ENCODE measurements around the gene SPTBN1.

The SPTBN1 gene

GRCh38 chr2:54680397-54681041 is 224.4 kb downstream of the SPTBN1 start:
- no peak for TF ChIP-seq POU6F1 (CRISPR knock-in tag; IDR thresholded peaks at IDR 0.05; ENCODE audit: borderline replicate concordance, low read depth)
- no peak for TF ChIP-seq ZFP30 (CRISPR knock-in tag; IDR thresholded peaks at IDR 0.05)
- no peak for TF ChIP-seq CREB5 (CRISPR knock-in tag; IDR thresholded peaks at IDR 0.05; ENCODE audit: low read depth)
- no peak for TF ChIP-seq ZNF70 (CRISPR knock-in tag; IDR thresholded peaks at IDR 0.05)
- no peak for TF ChIP-seq ZNF565 (CRISPR knock-in tag; conservative IDR thresholded peaks at IDR 0.05; ENCODE audit: low read depth)
- TF ChIP-seq ZNF8 (CRISPR knock-in tag; IDR thresholded peaks at IDR 0.05): no peak
- no peak for TF ChIP-seq PPARA (CRISPR knock-in tag; IDR thresholded peaks at IDR 0.05; ENCODE audit: borderline replicate concordance)
- no peak for TF ChIP-seq CSDC2 (CRISPR knock-in tag; IDR thresholded peaks at IDR 0.05)
- no peak for TF ChIP-seq SNAI2 (CRISPR knock-in tag; IDR thresholded peaks at IDR 0.05)
- peak; percentile 47 for ATAC-seq

GRCh38 chr2:54681416-54681815 is 225.3 kb downstream of the SPTBN1 start:
- no peak for ATAC-seq

GRCh38 chr2:54683596-54683995 is 227.5 kb downstream of the SPTBN1 start:
- no peak for ATAC-seq
- no peak for TF ChIP-seq ZNF70 (CRISPR knock-in tag; IDR thresholded peaks at IDR 0.05)
- no peak for TF ChIP-seq POU6F1 (CRISPR knock-in tag; IDR thresholded peaks at IDR 0.05; ENCODE audit: borderline replicate concordance, low read depth)
- TF ChIP-seq TOX (CRISPR knock-in tag; IDR thresholded peaks at IDR 0.05; ENCODE audit: borderline replicate concordance): no peak
- TF ChIP-seq ZFP3 (CRISPR knock-in tag; IDR thresholded peaks at IDR 0.05): no peak
- TF ChIP-seq SNAI2 (CRISPR knock-in tag; IDR thresholded peaks at IDR 0.05): no peak
- no peak for TF ChIP-seq GLIS3 (CRISPR knock-in tag; IDR thresholded peaks at IDR 0.05)
- TF ChIP-seq ISL1 (CRISPR knock-in tag; IDR thresholded peaks at IDR 0.05): no peak

More at GRCh38 chr2:54681416-54681815, 225.3 kb downstream of the SPTBN1 start:
- TF ChIP-seq ZNF565 (CRISPR knock-in tag; conservative IDR thresholded peaks at IDR 0.05; ENCODE audit: low read depth) (no peak), POU6F1 (CRISPR knock-in tag; IDR thresholded peaks at IDR 0.05; ENCODE audit: borderline replicate concordance, low read depth) (no peak), TCF4 (CRISPR knock-in tag; IDR thresholded peaks at IDR 0.05; ENCODE audit: borderline replicate concordance) (no peak), ARNTL (CRISPR knock-in tag; IDR thresholded peaks at IDR 0.05; ENCODE audit: borderline replicate concordance, low read depth) (no peak), ISL1 (CRISPR knock-in tag; IDR thresholded peaks at IDR 0.05) (no peak), TSHZ2 (CRISPR knock-in tag; IDR thresholded peaks at IDR 0.05) (no peak), PPARA (CRISPR knock-in tag; IDR thresholded peaks at IDR 0.05; ENCODE audit: borderline replicate concordance) (no peak), ZNF70 (CRISPR knock-in tag; IDR thresholded peaks at IDR 0.05) (no peak), TOX (CRISPR knock-in tag; IDR thresholded peaks at IDR 0.05; ENCODE audit: borderline replicate concordance) (no peak), ESRRG (CRISPR knock-in tag; IDR thresholded peaks at IDR 0.05) (no peak), ZFP30 (CRISPR knock-in tag; IDR thresholded peaks at IDR 0.05) (no peak)

- ATAC-seq: no peak
- TF ChIP-seq CSRNP3 (CRISPR knock-in tag; IDR thresholded peaks at IDR 0.05) (no peak), ZC3H10 (CRISPR knock-in tag; IDR thresholded peaks at IDR 0.05) (no peak), GLIS3 (CRISPR knock-in tag; IDR thresholded peaks at IDR 0.05) (no peak), ISL1 (CRISPR knock-in tag; IDR thresholded peaks at IDR 0.05) (no peak)
These were observed 229.2 kb downstream of the SPTBN1 start for GRCh38 chr2:54685263-54685775.
